HG02884 (cell line): ENCODE data around the gene RGL1.
"Not testable (repeated sequence)": the region's sequence is repeated elsewhere in the genome, so short reads cannot be mapped to it uniquely, and the experiment has no call there.

Experiments used
- ATAC-seq: cut with Tn5 transposase; IDR thresholded peaks from one replicate; pipeline ENCODE4 v1.9.1; 2021; ENCODE audit warnings: mild to moderate bottlenecking, moderate library complexity; ENCODE audit not compliant: unreplicated experiment

RGL1 gene

DNA sequence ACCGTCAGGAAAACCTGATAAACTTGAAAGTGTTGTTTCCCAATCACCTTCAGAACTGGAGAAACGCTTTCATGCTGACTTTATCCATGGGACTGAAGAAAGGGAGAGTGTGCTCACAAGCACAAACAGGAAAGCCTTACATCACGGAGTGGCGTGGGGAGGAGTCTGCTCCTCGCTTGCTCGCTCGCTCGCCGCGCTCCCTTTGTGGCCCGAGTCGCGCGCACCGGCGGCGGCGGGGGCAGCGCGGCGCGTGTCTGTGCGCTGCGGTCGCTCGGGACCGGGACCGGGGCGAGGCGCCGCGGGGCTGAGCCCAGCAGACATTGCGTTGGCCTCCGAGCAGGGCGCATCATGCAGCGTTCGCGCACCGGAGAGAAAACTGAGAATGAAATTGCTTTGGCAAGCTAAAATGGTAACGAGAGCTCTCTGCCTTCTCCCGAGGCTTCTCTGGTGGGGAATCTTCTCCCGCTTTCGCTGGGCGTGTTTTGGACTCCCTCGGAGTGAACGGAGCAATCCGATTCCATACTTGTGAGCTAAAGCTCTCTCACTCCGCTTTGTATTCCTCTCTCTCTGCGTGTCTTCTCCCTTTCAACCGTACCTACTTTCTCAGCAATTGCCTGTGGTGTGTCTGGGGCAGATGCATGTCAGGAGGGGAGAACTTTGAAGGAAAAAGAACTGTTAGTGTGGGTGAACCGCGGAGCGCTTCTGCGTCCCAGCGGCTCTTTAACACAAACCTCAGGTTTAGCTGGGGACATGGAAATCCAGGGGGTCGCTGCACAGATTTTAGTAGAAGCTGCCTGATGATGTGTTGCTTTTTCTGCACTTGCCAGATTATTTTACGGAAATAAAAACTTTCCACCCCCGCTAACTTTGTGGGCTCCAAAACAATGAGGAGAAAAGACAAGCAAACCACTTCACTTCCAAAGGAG lies at the start of gene RGL1:
TSS of gene RGL1 (plus strand) at position 205 of the 926 bp plus-strand sequence. CDS start at position 383, 178 bp downstream.
- ATAC-seq = peak; percentile 49

- ATAC-seq = no peak
Observed at GRCh38 chr1:183756326-183756725, 48.6 kb upstream of the RGL1 start.

DNA sequence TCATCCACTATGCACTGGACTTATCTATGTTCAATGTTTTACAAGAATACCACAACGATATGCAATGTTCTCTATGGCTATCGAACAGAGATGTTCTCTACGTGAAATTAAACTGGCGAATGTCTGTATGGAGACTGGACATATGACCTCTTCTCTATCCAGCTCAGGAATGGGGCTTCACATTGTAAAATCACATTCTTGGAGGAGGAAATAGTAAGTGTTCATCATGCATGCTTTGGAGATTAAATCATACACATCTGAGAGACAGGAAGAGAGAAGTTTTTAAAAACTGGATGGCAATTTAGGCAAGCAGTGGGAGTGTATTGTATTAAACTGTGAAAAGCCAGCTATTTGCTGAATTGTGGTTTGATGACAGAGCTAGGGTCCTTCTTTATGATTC lies 47.9 kb upstream of the RGL1 start:
- ATAC-seq = no peak

DNA sequence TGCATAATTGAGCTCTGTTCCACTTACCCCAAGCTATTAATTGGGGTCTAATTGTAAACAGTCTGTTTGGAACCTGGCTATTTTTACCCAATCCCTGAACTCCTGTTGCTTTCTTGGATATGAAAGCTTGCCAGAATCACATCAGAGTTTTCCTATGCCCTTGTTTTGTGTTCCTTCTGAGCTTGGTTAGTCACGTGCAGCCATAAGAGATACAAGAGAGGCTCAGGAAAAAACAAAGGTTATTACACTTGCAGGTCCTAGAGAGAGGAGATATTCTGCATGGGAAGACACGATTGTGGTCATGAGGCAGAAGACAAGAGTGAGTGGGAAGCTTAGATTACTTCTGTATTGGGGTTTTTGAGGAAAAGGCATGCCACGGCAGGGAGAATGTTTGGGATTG lies 46.0 kb upstream of the RGL1 start:
- no peak for ATAC-seq

DNA sequence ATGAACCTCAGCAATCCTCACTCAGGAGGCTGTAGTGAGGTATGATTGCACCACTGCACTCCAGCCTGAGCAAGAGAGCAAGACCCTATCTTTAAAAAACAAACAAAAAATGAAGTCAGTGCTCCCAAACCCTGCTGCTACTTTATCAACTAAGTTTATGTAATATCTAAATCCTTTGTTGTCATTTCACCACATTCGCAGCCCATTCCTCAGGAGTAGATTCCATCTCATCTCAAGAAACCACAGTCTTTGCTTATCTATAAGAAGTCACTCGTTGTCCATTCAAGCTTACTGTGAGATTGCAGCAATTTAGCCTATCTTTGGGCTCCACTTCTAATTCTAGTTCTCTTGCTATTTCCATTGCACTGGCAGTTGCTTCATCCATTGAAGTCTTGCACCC lies 44.3 kb upstream of the RGL1 start:
- ATAC-seq = no peak

- no peak for ATAC-seq
Observed at GRCh38 chr1:183761871-183762270, 43.0 kb upstream of the RGL1 start.

DNA sequence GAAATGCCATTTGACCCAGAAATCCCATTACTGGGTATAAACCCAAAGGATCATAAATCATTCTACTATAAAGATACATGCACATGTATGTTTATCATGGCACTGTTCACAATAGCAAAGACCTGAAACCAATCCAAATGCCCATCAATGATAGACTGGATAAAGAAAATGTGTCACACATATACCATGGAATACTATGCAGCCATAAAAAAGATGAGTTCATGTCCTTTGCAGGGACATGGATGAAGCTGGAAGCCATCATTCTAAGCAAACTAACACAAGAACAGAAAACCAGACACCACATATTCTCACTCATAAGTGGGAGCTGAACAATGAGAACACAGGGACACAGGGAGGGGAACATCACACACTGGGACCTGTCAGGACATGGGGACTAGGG lies 42.1 kb upstream of the RGL1 start:
- ATAC-seq = not testable (repeated sequence)

GRCh38 chr1:183764981-183765380 lies 39.9 kb upstream of the RGL1 start:
- ATAC-seq = no peak

- ATAC-seq = no peak
Observed at GRCh38 chr1:183769956-183770815, 34.7 kb upstream of the RGL1 start.

DNA sequence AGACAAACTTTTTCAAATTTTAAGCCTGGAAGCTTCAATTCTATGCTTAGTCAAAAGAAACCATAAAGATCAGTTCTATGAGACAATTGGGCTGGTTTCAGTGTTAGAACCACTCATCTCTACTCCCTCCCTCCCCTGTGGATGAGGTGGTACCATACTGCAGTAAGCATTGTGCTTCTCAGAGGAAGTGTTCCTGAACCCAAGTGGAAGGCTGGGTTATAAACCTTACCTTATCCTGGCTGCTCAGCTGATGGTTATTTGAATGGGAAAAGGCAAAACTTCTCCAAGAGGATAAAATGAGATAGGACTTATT lies 34.1 kb upstream of the RGL1 start:
- no peak for ATAC-seq

- no peak for ATAC-seq
Observed at GRCh38 chr1:183773482-183774274, 31.2 kb upstream of the RGL1 start.

DNA sequence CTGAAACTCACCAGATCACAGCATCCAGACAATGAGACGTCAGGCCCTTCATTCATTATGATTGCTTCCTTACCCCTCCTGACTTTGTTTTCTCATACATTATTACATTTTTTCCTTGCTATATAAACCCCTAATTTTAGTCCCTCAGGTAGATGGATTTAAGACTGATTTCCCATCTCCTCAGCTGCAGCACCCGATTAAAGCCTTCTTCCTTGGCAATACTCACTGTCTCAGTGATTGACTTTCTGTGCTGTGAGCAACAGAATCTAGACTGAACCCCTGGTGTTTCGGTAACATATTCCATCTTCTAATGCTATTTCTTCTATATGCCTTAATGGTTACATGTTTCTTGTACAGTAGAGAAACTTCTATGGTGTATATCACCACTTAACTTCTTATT lies 30.0 kb upstream of the RGL1 start:
- ATAC-seq = no peak

DNA sequence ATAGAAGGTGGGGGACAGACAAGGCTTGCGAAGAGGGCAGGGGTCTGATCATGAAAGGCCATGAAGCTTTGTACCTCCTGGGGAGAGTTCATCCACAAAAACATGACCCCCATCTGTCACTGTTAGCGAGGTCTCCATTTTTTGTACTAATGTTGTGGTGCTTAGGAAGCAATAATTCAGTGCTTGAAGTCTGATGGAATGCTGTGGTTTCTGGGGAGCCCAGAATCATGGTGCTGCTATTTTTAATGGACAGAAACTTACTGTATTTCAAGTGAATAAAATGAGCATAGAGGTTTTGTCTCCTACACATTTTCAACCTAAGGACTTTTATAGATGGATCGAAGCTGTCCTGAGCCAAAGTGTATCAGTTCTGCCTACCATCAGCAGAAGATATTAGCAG lies 28.2 kb upstream of the RGL1 start:
- no peak for ATAC-seq

- ATAC-seq = no peak
Observed at GRCh38 chr1:183777328-183777727, 27.6 kb upstream of the RGL1 start.

DNA sequence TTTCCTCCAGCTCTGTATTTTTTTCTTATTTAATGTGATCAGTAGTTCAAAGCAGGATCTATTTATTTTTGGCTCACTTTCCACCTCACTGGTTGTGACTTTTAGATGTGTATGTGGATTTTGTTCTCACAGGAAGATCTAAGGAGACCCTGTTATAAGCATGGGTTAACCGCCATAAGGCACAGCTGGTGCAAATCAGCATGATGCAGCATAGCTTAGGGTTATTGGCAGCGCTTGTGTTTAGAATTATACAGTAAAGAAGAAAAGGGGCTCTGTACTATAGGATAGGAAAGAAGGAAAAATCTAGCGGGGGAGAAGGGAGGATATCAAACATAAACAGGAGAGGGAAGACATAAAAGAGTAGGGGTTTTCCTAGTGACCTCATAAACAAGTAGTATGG lies 26.9 kb upstream of the RGL1 start:
- ATAC-seq = no peak

GRCh38 chr1:183778568-183779433 lies 26.1 kb upstream of the RGL1 start:
- no peak for ATAC-seq

- ATAC-seq = no peak
Observed at GRCh38 chr1:183780159-183780558, 24.8 kb upstream of the RGL1 start.

DNA sequence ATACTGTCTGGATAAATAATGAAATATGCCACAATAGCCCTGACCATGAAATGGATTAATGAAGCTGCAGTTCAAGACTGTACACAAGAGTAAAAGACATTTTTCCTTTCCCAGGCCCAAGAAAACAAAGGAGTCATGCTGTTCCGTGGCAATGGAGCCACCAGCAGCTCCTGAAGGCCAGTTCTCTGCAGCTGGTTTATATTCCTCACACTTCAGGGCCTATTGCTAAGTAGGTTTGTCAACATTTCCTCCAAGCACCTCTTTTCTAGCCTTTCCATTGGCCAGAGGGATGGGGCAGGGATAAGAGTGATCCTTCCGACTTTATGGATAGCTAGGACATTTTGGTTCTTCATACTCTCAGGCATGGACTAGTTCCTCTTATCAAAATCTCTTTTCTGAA lies 24.2 kb upstream of the RGL1 start:
- no peak for ATAC-seq

GRCh38 chr1:183783342-183783741 lies 21.6 kb upstream of the RGL1 start:
- no peak for ATAC-seq
